ENCODE measurements around the gene HIF3A.

GRCh38 chr19:46347572-46347883 lies 50.7 kb downstream of the HIF3A start:
- TF ChIP-seq CTCF (IDR thresholded peaks at IDR 0.05) (no peak), EZH2 (IDR thresholded peaks at IDR 0.05) (no peak)

Data from neural progenitor cell (in vitro differentiated cells).